Measurements from ENCODE around the gene PLA2G15. TPM values are rescaled to one million over a fixed set of nuclear protein-coding genes. Genes with fewer than 3 reads are reported as not detected.
A peak's percentile ranks its signal among the peaks of the same experiment; 100 is the strongest.

The PLA2G15 gene
- total RNA-seq, 6 experiments from 2014 or later: 40.1 to 47.4 (median 44.4) TPM

DNA sequence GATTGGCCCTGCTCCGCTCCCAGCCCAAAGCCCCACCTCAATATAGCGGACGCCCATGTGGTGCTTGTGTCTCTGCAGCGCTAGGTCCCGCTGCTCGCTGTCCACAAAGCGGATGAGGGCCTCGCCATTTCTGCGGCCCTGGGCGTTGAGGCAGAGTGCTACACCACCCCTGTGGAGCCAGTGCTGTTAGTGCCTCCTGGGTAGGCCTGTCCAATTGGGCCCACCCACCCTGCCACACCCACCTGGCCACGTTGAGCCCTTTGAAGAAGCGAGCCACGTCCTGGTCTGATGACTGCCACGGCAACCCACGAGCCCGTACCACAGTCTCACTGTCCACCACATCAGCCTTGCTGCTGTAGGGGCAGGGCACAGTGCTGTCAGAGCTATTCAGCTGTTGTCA, 12.8 kb upstream of the PLA2G15 start:
- H3K36me3 Mint-ChIP-seq (ENCODE audit: low read depth): no peaks in the 10 kb centered on the region
- TF ChIP-seq, protein P1, sequence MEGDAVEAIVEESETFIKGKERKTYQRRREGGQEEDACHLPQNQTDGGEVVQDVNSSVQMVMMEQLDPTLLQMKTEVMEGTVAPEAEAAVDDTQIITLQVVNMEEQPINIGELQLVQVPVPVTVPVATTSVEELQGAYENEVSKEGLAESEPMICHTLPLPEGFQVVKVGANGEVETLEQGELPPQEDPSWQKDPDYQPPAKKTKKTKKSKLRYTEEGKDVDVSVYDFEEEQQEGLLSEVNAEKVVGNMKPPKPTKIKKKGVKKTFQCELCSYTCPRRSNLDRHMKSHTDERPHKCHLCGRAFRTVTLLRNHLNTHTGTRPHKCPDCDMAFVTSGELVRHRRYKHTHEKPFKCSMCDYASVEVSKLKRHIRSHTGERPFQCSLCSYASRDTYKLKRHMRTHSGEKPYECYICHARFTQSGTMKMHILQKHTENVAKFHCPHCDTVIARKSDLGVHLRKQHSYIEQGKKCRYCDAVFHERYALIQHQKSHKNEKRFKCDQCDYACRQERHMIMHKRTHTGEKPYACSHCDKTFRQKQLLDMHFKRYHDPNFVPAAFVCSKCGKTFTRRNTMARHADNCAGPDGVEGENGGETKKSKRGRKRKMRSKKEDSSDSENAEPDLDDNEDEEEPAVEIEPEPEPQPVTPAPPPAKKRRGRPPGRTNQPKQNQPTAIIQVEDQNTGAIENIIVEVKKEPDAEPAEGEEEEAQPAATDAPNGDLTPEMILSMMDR (IDR thresholded peaks at IDR 0.05): no peak
- DNase-seq: no peak
- H3K27me3 Mint-ChIP-seq (ENCODE audit: insufficient read depth): peaks cover 5% of the 10 kb centered on the region
- H3K4me3 Mint-ChIP-seq: no peak overlapping the region
- peaks cover 29% of the 10 kb centered on the region for H3K4me1 Mint-ChIP-seq (ENCODE audit: low read depth)
- H3K9me3 Mint-ChIP-seq: no peaks in the 10 kb centered on the region; the same call in 1 of the 2 replicates
- no peak overlapping the region for H3K27ac Mint-ChIP-seq

DNA sequence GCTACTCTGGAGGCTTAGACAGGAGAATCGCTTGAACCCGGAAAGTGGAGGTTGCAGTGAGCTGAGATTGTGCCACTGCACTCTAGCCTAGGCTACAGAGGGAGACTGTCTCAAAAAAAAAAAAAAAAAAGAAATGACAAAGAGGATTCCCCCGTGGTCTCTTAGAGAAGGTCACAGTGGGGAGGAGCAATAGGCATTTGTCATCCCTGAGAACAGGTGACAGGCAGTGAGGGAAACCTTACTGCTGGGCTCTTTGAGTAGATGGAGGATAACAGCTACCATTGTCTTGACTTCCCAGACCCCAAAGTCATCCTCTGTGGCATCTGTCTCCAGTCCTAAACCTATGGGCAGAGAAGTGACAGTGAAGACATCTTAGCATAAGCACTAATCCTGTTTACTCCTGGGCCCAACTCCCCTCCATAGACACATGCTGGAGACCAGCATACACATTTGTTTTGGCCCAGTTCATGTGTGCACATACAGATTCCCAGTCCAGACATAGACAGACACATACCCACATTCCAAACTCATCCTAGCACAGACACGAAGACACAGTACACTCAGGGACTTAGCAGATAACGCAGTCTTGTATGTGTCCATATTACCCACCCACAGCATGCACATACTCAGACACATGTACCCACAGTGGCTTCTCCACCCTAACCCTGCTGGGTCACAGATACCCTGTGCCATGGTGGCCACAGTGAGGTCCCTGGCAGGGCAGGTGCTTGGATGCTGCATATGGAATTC, 11.9 kb upstream of the PLA2G15 start:
- TF ChIP-seq, protein P1 (IDR thresholded peaks at IDR 0.05): no peak
- no peak overlapping the region for H3K27ac Mint-ChIP-seq
- DNase-seq: no peak
- H3K27me3 Mint-ChIP-seq (ENCODE audit: insufficient read depth): peaks cover 5% of the 10 kb centered on the region
- H3K4me1 Mint-ChIP-seq (ENCODE audit: low read depth): peaks cover 29% of the 10 kb centered on the region
- H3K4me3 Mint-ChIP-seq: no peak overlapping the region
- no peaks in the 10 kb centered on the region for H3K36me3 Mint-ChIP-seq (ENCODE audit: low read depth)
- H3K9me3 Mint-ChIP-seq: no peaks in the 10 kb centered on the region; the same call in 1 of the 2 replicates

DNA sequence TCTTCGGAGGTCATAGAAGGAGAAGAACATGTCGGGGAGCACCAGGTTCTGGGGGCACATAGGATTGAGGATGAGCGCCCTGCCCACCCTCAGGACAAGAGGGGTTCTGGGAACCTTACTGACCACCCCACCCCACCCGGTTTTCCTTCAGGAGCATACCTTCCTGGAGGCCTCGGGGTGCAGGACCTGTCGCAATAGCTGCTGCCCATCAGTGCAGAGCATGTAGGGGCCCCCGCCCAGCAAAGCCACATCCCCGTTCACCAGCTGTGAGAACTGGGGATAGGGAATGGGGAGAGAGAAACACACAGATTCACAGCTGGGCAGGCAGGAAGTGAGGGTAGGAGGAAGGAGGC, 11.4 kb upstream of the PLA2G15 start:
- Mint-ChIP-seq H3K4me1 (ENCODE audit: low read depth) (peaks cover 28% of the 10 kb centered on the region), H3K4me3 (no peak overlapping the region), H3K36me3 (ENCODE audit: low read depth) (no peaks in the 10 kb centered on the region), H3K27me3 (ENCODE audit: insufficient read depth) (peaks cover 5% of the 10 kb centered on the region), H3K27ac (no peak overlapping the region), H3K9me3 (no peaks in the 10 kb centered on the region; the same call in 1 of the 2 replicates)
- no peak for DNase-seq
- TF ChIP-seq, protein P1 (IDR thresholded peaks at IDR 0.05): no peak

DNA sequence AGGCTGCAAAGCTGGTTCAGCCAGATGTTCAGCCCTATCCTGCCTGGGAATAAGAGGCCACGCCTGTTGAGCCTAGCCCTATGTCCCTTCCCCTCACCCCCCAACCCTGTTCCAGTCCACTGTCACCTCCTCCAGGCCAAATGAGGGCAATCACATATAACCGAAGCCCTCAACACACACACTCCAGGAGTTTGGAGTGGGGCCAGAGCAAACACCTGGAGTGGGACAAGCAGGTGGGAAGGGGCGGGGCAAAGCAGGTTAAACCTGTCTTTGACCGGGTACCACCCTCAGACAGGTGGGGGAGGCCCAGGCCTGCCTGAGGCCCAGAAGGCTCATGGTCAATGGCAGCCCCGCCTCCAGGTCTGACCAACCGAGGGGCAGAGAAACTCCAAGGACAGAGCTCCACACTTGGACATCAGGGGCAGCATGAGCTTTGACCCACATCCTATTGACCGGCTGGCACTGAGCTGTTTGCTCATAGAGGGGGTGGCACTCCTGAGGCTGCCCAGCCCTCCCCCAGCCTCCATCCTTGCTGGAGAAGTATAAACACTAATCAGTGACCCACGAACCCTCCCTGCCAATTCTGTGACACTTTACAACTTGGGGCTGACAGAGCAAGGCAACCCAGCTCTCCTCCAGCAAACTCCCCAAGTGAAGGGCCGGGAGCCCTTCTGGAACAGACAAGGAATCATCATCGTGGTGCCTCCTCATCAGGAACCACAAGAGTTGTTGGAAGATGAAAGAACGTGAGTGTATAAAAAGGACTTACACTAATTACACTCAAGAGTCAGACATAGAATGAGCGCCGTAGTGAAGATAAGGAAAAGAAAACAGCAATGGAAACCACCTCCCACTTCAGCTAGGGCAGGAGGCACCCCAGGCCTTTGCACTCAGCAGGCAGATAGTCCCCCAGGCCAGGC, 10.7 kb upstream of the PLA2G15 start:
- Mint-ChIP-seq H3K9me3 (no peaks in the 10 kb centered on the region; the same call in 1 of the 2 replicates), H3K36me3 (ENCODE audit: low read depth) (no peaks in the 10 kb centered on the region), H3K4me1 (ENCODE audit: low read depth) (peaks cover 22% of the 10 kb centered on the region), H3K4me3 (no peak overlapping the region), H3K27ac (no peak overlapping the region), H3K27me3 (ENCODE audit: insufficient read depth) (peaks cover 5% of the 10 kb centered on the region)
- no peak for DNase-seq
- TF ChIP-seq, protein P1 (IDR thresholded peaks at IDR 0.05): no peak

DNA sequence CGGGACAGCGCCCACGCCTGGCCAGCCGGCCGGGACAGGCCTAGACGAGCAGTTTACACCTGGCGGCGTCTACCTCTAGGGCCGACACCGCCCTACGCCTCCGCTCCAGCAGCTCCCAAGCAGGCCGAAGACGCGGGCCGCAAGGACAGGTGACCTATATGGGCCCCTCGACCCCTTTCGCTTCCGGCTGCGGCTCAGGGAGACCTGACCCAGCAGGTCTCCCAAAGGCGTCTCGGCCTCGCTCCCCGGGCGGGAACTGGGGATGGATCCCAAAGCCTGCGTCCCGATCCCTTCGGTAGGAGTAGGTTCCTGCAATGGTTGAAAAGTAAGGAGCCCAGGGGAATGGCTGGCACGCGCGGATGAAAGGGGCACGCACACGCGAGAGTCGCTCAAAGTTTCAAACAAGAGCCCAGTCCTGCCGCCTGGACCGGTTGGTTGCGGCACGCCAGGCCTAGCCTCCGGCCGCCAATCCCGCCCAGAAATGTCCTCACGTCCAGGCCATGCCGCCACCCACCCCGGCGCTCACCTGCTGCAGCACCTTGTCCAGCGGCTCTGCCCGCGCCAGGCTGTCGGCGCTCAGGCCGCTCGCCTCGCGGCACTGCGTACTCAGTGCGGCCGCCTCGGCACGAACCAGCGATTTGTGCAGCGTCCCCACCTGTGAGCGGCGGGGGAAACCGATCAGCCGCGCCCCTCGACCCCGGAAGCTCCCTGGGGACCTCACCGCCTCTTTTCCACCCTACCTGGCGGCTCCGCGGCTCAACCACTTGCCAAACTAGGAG, 9.9 kb upstream of the PLA2G15 start:
- Mint-ChIP-seq H3K4me1 (ENCODE audit: low read depth) (peaks cover 21% of the 10 kb centered on the region), H3K27me3 (ENCODE audit: insufficient read depth) (peaks cover 5% of the 10 kb centered on the region), H3K9me3 (no peaks in the 10 kb centered on the region; the same call in 1 of the 2 replicates), H3K27ac (no peak overlapping the region), H3K36me3 (ENCODE audit: low read depth) (no peaks in the 10 kb centered on the region), H3K4me3 (no peak overlapping the region)
- TF ChIP-seq, protein P1 (IDR thresholded peaks at IDR 0.05): peak; percentile 19; the same call in 1 of the 2 replicates
- DNase-seq: no peak

All from HFFc6 (cell line).